ENCODE results near the gene AAK1.
"Not testable (repeated sequence)": the region's sequence is repeated elsewhere in the genome, so short reads cannot be mapped to it uniquely, and the experiment has no call there.

Gene AAK1

DNA sequence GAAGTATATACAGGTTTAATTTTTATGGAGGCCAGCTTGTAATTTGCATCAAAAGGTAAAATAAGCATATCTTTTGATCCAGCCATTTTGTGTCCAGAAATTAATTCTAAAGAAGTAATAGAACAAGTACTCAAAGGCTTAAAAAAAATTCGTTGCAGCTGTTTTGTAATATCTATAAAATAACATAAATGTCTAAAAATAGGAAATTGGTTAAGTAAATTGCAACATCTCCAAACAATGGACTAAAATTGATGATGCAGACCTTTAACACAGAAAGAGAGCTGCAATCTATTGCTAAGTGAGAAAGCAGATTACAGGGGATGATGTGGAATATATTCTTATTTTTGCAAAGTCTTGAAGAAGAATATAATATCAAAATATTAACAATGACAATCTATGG is 19.4 kb downstream of the AAK1 start:
- no peak for DNase-seq

DNA sequence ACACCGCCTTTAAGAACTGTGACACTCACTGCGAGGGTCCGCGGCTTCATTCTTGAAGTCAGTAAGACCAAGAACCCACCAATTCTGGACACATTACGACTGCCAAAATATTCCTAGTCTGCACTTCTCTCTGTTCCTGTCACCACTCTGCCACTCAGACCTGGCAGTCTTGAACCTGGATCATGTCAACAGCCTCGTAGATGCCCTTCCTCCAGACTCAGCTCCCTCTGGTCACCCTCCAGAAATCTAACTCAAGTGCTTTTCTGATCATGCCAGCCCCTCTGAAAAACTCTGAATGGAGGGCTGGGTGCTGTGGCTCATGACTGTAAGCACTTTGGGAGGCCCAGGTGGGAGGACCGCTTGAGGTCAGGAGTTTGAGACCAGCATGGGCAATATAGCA is 20.3 kb downstream of the AAK1 start:
- DNase-seq, result no peak

- not testable (repeated sequence) for DNase-seq
Measured at GRCh38 chr2:69622805-69623204, 20.7 kb downstream of the AAK1 start.

DNA sequence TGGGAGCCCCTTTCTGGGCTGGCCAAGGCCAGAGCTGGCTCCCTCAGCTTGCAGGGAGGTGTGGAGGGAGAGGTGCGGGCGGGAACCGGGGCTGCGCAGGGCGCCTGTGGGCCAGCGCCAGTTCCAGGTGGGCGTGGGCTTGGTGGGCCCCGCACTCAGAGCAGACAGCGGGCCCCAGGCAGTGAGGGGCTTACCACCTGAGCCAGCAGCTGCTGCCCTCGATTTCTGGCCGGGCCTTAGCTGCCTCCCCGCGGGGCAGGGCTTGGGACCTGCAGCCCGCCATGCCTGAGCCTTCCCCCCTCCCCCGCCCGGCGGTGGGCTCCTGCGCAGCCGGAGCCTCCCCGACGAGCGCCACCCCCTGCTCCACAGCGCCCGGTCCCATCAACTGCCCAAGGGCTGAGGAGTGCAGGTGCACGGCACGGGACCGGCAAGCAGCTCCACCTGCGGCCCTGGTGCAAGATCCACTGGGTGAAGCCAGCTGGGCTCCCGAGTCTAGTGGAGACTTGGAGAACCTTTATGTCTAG is 21.5 kb downstream of the AAK1 start:
- DNase-seq, result not testable (repeated sequence)

DNA sequence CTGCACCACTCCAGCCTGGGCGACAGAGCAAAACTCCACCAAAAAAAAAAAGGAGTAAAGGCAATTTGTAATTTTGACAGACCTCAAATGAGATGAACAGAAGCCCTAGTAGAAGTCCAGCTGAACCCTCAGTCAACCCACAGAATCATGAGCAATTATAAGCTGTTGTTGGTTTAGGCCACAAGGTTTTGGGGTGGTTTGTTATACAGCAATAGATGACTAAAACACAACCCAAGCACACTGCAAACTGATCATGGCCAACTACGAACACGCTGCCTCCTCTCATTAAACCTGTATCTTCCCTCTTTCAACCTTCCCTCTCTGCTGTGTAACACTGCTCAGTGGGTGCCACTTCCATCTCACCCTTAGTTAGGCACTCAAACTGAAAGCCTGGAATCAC is 22.1 kb downstream of the AAK1 start:
- no peak for DNase-seq

DNA sequence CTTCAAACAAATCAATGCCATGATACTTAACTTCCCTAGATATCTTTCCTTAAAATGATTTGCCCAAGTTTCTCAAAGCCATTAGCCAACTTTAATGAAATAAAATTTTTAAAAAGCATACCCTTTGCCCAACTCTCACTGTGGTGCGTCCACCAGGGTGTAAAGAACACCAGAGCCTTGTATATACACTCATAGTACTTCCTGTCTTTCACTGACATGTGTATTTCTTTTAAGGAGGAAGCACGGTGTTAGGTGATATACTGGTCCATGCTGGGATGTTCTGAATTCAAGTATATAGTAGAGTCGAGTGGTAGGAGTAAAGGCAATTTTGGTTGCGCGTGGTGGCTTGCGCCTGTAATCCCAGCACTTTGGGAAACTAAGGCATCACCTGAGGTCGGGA is 22.7 kb downstream of the AAK1 start:
- DNase-seq, result no peak

DNA sequence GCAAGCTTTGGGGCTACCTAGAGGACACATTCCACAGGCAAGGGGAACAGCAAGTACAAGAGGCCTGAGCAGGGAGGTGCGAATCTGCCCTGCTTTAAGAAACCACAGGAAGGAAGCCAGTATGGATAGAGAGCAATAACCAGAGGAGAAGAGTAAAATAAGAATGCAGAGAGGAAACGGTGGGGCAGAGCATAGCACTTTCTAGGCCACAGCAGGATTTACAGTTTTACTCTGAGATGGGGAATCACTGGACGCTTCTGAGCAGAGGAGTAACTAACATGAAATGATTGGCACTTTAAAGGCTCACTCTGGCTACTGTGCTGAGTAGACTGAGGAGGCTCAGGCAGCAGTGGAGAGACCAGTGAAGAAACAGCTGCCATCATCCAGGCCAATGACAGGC is 23.8 kb downstream of the AAK1 start:
- DNase-seq, result peak; percentile 83 to 91

DNA sequence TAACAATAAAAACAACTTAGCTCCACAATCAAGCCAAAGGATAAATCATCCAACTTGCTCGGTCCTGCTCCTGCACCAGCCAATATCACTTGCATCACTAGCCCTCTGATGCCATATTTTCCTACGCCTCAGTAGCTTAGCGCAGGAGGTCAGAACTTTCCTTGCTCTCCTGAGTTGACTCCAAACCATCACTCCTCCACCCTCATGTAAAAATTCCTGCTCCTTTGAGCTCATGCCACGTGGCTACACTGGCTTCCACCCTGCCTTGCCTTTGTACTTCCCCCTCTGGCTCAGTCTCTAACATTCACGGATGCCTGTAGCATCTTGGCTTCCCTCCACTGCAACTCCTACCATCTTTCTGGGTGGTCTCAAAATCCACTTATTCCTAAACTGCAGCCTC is 25.2 kb downstream of the AAK1 start:
- DNase-seq, result no peak

DNA sequence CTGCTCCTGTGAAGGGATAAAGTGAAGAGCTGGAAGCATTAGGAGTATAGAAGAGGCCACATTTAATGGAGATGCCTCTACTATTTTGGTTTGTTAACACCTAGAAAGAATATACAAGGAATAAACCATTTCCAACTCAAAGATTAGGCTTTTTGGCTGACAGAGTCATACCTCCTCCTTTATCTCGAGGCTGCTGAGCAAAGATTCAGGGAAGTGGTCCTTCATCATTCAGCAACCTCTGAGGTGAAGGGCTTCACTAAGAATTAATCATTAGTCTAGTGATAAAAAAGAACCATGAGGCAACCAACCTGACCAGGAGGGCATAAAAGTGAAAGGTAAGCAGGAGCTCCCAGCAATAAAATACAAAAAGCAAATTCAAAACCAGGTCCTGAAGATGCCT is 25.8 kb downstream of the AAK1 start:
- no peak for DNase-seq

DNA sequence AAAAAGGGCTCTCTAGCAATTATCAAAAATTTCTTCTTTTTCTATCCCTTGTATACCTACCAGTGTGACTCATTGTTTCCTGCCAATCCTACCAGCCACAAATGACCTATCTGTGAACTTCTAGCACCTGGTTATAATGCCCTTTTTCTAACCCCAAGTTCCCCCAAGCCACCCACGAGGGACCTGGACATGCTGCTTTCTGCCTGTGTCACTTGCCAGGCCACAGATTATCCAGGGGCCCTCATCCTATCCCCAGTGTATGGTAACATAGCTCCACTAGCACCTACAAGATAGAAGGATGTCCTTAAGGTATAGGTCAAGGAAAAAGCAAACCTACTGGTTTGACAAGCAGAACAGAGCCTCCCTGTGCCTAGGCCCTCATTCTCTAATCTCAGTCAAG is 26.8 kb downstream of the AAK1 start:
- DNase-seq, result no peak

DNA sequence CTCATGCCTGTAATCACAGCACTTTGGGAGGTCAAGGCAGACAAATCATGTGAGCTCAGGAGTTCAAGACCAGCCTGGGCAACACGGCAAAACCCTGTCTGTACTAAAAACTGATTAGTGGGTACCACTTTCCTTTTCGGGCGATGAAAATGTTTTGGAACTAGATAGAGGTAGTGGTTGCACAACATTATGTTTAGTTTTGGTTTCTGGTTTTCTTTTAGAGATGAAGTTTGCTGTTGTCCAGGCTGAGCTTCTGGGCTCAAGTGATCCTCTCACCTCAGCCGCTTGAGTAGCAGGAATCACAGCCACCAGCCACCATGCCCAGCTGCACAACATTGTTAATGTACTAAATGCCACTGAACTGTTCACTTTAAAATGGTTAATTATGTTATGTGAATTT is 27.6 kb downstream of the AAK1 start:
- DNase-seq, result no peak

DNA sequence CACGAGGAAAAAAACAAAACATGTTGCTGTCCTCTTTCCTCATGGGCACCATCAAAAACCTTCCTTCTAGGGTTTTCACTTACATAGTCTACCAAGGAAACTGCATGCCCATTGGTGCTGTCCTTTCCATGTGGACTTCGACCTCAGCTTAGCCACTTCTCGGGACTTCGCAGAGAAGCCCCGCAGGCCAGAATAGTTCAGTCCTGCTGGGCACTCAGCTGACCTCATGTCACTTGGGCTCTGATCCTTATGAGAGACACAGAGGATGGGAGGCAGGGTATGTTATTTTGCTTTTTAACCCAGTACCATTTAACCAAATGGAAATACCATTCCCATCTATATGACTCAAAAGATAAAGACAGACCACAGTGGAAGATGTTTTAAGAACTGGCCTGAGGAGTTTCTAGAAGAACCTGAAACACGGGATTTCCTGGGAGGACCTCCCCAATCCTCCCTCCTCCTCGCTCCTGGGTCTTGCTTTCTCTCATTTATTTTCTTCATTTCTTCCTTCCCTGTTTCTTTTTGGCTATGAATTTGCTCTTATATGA is 28.4 kb downstream of the AAK1 start:
- no peak for DNase-seq

GRCh38 chr2:69612707-69613106 is 30.8 kb downstream of the AAK1 start:
- no peak for DNase-seq

DNA sequence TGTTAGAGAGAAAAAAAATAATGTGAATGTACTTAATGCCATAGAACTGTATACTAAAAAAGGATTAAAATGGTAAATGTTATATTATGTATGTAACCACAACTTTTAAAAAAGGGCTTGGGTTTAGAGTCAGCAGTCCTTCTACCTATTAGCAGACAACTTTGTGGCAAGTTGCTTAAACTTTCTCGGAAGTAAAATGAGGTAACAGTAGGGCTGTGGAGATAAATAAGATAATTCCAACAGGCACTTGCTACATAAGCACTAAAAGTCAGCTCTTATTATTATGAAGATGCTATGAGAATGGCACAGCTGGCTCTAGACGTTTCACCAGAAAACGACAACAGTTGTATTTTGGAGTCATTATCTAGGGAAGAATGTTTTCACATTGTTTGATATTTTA is 31.3 kb downstream of the AAK1 start:
- no peak for DNase-seq

DNA sequence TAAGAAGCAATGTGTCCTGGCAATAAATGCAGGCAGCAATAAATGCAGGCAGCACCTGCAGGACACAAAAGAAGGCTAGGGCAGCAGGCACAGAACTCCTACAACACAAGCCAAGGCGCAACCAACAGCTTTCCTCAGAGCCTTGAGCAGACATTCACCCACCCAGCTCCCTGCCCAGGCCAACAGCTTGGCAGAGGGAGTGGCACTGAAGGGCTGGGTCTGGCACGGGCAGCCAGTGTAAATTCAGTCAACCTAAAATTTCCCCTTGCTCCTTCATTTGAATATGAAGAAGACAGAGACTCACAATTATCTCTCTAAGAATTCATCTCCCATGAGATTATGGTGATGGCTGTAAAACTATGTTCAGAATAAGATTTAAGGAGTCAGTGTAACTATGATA is 35.4 kb downstream of the AAK1 start:
- no peak for DNase-seq

- not testable (repeated sequence) for DNase-seq
Measured at GRCh38 chr2:69606771-69607170, 36.8 kb downstream of the AAK1 start.

GRCh38 chr2:69605284-69605683 is 38.3 kb downstream of the AAK1 start:
- DNase-seq, result no peak

GRCh38 chr2:69604836-69605235 is 38.7 kb downstream of the AAK1 start:
- DNase-seq, result no peak

- DNase-seq, result no peak
Measured at GRCh38 chr2:69604026-69604678, 39.4 kb downstream of the AAK1 start.

GRCh38 chr2:69603146-69603743 is 40.3 kb downstream of the AAK1 start:
- no peak for DNase-seq

DNA sequence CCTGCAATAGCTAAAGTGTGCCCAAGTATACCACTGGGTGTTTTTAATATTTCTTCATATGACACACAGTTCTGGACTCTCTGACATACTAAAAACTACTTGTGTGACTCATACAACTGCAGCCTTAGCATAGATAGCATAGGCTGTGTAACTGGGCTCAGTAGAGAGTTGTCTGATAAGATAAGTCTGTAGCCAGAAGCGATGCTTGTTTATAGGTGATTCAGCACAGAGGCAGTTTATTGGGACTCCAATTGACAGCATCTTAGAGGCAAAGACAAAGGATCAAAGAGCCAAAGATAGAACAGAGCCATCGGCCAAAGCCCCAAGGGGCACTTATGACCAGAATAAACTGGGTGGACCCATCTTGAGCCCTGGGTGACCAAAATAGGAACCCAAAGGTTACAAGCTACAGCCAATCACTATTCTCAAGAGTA is 42.3 kb downstream of the AAK1 start:
- DNase-seq, result no peak

DNA sequence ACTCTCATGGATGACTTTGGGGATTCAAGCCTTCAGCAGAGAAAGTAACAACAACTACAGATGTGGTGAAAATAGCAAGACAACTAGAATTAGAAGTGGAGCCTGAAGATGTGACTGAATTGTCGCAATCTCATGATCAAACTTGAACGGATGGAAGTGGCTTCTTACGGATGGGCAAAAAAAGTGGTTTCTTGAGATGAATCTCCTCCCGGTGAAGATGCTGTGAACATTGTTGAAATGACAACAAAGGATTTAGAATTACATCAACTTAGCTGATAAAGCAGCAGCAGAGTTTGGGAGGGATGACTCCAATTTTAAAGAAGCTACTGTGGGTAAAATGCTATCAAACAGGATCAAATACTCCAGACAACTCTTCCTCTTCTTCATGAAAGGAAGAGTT is 43.1 kb downstream of the AAK1 start:
- DNase-seq, result no peak

GRCh38 chr2:69597843-69598610 is 45.5 kb downstream of the AAK1 start:
- DNase-seq, result no peak

GRCh38 chr2:69597105-69597504 is 46.4 kb downstream of the AAK1 start:
- DNase-seq, result no peak
